B cell (primary cell): ENCODE measurements around the gene STEAP4.

ENCODE experiments used
- CTCF ChIP-seq: fragments of 200-600 bp; IDR thresholded peaks from one replicate; pipeline ENCODE4 v1.8.0; 2022; ENCODE audit warnings: antibody characterized with exemption, mild to moderate bottlenecking
- EZH2 ChIP-seq: IDR thresholded peaks from 2 replicates; pipeline ENCODE4 v1.6.1; 2012; ENCODE audit warnings: borderline replicate concordance, low read depth, mild to moderate bottlenecking, moderate library complexity, low read length; ENCODE audit not compliant: insufficient read depth, poor library complexity, severe bottlenecking

- no peak for TF ChIP-seq CTCF
- no peak for TF ChIP-seq EZH2
These were observed 15.5 kb upstream of the STEAP4 start for GRCh38 chr7:88322151-88322550.
